Measurements from ENCODE around the gene HEATR5A.
"Not testable (repeated sequence)": the region's sequence is repeated elsewhere in the genome, so short reads cannot be mapped to it uniquely, and the experiment has no call there.

HEATR5A gene

GRCh38 chr14:31280871-31281220 lies 139.5 kb downstream of the HEATR5A start:
- DNase-seq (ENCODE audit: low spot score) = no peak

GRCh38 chr14:31280132-31280870 lies 140.0 kb downstream of the HEATR5A start:
- no peak for DNase-seq (ENCODE audit: low spot score)

- no peak for DNase-seq (ENCODE audit: low spot score)
Observed at GRCh38 chr14:31278883-31279282, 141.5 kb downstream of the HEATR5A start.

GRCh38 chr14:31277085-31277484 lies 143.3 kb downstream of the HEATR5A start:
- no peak for DNase-seq (ENCODE audit: low spot score)

GRCh38 chr14:31276417-31276816 lies 143.9 kb downstream of the HEATR5A start:
- DNase-seq (ENCODE audit: low spot score) = not testable (repeated sequence)

GRCh38 chr14:31275731-31276130 lies 144.6 kb downstream of the HEATR5A start:
- no peak for DNase-seq (ENCODE audit: low spot score)

- no peak for DNase-seq (ENCODE audit: low spot score)
Observed at GRCh38 chr14:31271648-31272047, 148.7 kb downstream of the HEATR5A start.

- no peak for DNase-seq (ENCODE audit: low spot score)
Observed at GRCh38 chr14:31270196-31270772, 150.1 kb downstream of the HEATR5A start.

GRCh38 chr14:31269634-31270195 lies 150.6 kb downstream of the HEATR5A start:
- peak; percentile 29 for DNase-seq (ENCODE audit: low spot score)

- DNase-seq (ENCODE audit: low spot score) = no peak
Observed at GRCh38 chr14:31268216-31268615, 152.1 kb downstream of the HEATR5A start.

- DNase-seq (ENCODE audit: low spot score) = no peak
Observed at GRCh38 chr14:31266437-31267331, 153.7 kb downstream of the HEATR5A start.

GRCh38 chr14:31265701-31266398 lies 154.5 kb downstream of the HEATR5A start:
- no peak for DNase-seq (ENCODE audit: low spot score)

GRCh38 chr14:31263485-31264133 lies 156.7 kb downstream of the HEATR5A start:
- DNase-seq (ENCODE audit: low spot score) = peak; percentile 92

- DNase-seq (ENCODE audit: low spot score) = no peak
Observed at GRCh38 chr14:31261859-31262731, 158.3 kb downstream of the HEATR5A start.

- no peak for DNase-seq (ENCODE audit: low spot score)
Observed at GRCh38 chr14:31261523-31261858, 158.9 kb downstream of the HEATR5A start.

- DNase-seq (ENCODE audit: low spot score) = not testable (repeated sequence)
Observed at GRCh38 chr14:31259040-31259435, 161.3 kb downstream of the HEATR5A start.

GRCh38 chr14:31258427-31259039 lies 161.8 kb downstream of the HEATR5A start:
- DNase-seq (ENCODE audit: low spot score) = no peak

- not testable (repeated sequence) for DNase-seq (ENCODE audit: low spot score)
Observed at GRCh38 chr14:31257554-31258426, 162.6 kb downstream of the HEATR5A start.

GRCh38 chr14:31257244-31257553 lies 163.2 kb downstream of the HEATR5A start:
- DNase-seq (ENCODE audit: low spot score) = no peak
